Amygdala (tissue), 56 donors: Measurements from ENCODE around the gene TRPC1.
"Not testable (repeated sequence)": the region's sequence is repeated elsewhere in the genome, so short reads cannot be mapped to it uniquely, and the experiment has no call there.

ENCODE experiments used
- DNase-seq, 56 donors: peaks; one replicate each; lab custom pipeline; 2025; lab: John Stamatoyannopoulos, UW

TRPC1 gene

GRCh38 chr3:142750531-142750930 is 26.7 kb downstream of the TRPC1 start:
- not testable (repeated sequence) for DNase-seq

GRCh38 chr3:142752605-142753004 is 28.8 kb downstream of the TRPC1 start:
- not testable (repeated sequence) for DNase-seq

- no peak for DNase-seq
Observed at GRCh38 chr3:142754494-142754893, 30.7 kb downstream of the TRPC1 start.

GRCh38 chr3:142768338-142768737 is 44.5 kb downstream of the TRPC1 start:
- DNase-seq, result no peak

GRCh38 chr3:142777927-142778326 is 54.1 kb downstream of the TRPC1 start:
- no peak for DNase-seq

GRCh38 chr3:142778541-142778940 is 54.7 kb downstream of the TRPC1 start:
- no peak for DNase-seq

GRCh38 chr3:142779591-142779990 is 55.8 kb downstream of the TRPC1 start:
- DNase-seq, result no peak

GRCh38 chr3:142782616-142783015 is 58.8 kb downstream of the TRPC1 start:
- no peak for DNase-seq

GRCh38 chr3:142784228-142784627 is 60.4 kb downstream of the TRPC1 start:
- DNase-seq, result no peak

GRCh38 chr3:142785996-142786395 is 62.2 kb downstream of the TRPC1 start:
- no peak for DNase-seq

GRCh38 chr3:142787719-142788118 is 63.9 kb downstream of the TRPC1 start:
- no peak for DNase-seq

- DNase-seq, result no peak
Observed at GRCh38 chr3:142794508-142794907, 70.7 kb downstream of the TRPC1 start.

- DNase-seq, result no peak
Observed at GRCh38 chr3:142795332-142795731, 71.5 kb downstream of the TRPC1 start.

- no peak for DNase-seq
Observed at GRCh38 chr3:142796823-142797222, 73.0 kb downstream of the TRPC1 start.

GRCh38 chr3:142801746-142802145 is 77.9 kb downstream of the TRPC1 start:
- DNase-seq, result no peak

GRCh38 chr3:142802891-142803290 is 79.1 kb downstream of the TRPC1 start:
- no peak for DNase-seq

GRCh38 chr3:142808103-142808917 is 84.5 kb downstream of the TRPC1 start:
- DNase-seq, result peak in 1 of 56 donors; percentile 9

- DNase-seq, result no peak
Observed at GRCh38 chr3:142809259-142809658, 85.4 kb downstream of the TRPC1 start.

GRCh38 chr3:142815803-142816202 is 92.0 kb downstream of the TRPC1 start:
- DNase-seq, result no peak

GRCh38 chr3:142817356-142817755 is 93.5 kb downstream of the TRPC1 start:
- no peak for DNase-seq

- no peak for DNase-seq
Observed at GRCh38 chr3:142817897-142818296, 94.1 kb downstream of the TRPC1 start.

GRCh38 chr3:142818651-142819050 is 94.8 kb downstream of the TRPC1 start:
- DNase-seq, result no peak

- DNase-seq, result no peak
Observed at GRCh38 chr3:142819179-142819578, 95.3 kb downstream of the TRPC1 start.
